Stimulated activated CD4-positive, alpha-beta T cell treated with anti-CD3 and anti-CD28 coated beads, Interleukin-1b, Interleukin-23, amount 100 ng/mL, for 24 hours (primary cell): ENCODE results near the gene HBA2.
"Not testable (repeated sequence)": the region's sequence is repeated elsewhere in the genome, so short reads cannot be mapped to it uniquely, and the experiment has no call there.

ENCODE experiments used
- DNase-seq, 4 experiments: peaks; one replicate each; pipeline ENCODE4 v3.0.0-alpha.2; 2020; ENCODE audit warnings: low read depth in 4 of 4, low spot score in 1 of 4

HBA2 gene

GRCh38 chr16:154217-155030 lies 18.3 kb upstream of the HBA2 start:
- no peak for DNase-seq

GRCh38 chr16:155031-155398 lies 17.7 kb upstream of the HBA2 start:
- DNase-seq = no peak

- DNase-seq = no peak
Observed at GRCh38 chr16:159136-159849, 13.4 kb upstream of the HBA2 start.

- DNase-seq = not testable (repeated sequence)
Observed at GRCh38 chr16:160242-160641, 12.4 kb upstream of the HBA2 start.

- DNase-seq = no peak
Observed at GRCh38 chr16:160691-161190, 11.9 kb upstream of the HBA2 start.

GRCh38 chr16:162271-162991 lies 10.2 kb upstream of the HBA2 start:
- no peak for DNase-seq

- not testable (repeated sequence) for DNase-seq
Observed at GRCh38 chr16:163139-163538, 9.5 kb upstream of the HBA2 start.

- DNase-seq = not testable (repeated sequence)
Observed at GRCh38 chr16:163696-164095, 9.0 kb upstream of the HBA2 start.

GRCh38 chr16:164134-164823 lies 8.4 kb upstream of the HBA2 start:
- not testable (repeated sequence) for DNase-seq

- no peak for DNase-seq
Observed at GRCh38 chr16:164827-165538, 7.7 kb upstream of the HBA2 start.

- no peak for DNase-seq
Observed at GRCh38 chr16:165539-166374, 6.9 kb upstream of the HBA2 start, which contains the start of gene HBM. HBM (plus strand) TSS chr16:165978; CDS start chr16:165998, 20 bp downstream.

- no peak for DNase-seq
Observed at GRCh38 chr16:166375-167121, 6.1 kb upstream of the HBA2 start.

GRCh38 chr16:167122-167690 lies 5.5 kb upstream of the HBA2 start:
- DNase-seq = no peak

- DNase-seq = no peak
Observed at GRCh38 chr16:168424-168823, 4.3 kb upstream of the HBA2 start.

GRCh38 chr16:169014-169413 lies 3.7 kb upstream of the HBA2 start:
- DNase-seq = no peak

GRCh38 chr16:170088-170507 lies 2.6 kb upstream of the HBA2 start:
- DNase-seq = not testable (repeated sequence)

GRCh38 chr16:170788-171187 lies 1.9 kb upstream of the HBA2 start:
- no peak for DNase-seq

GRCh38 chr16:173211-173854 lies 657 bp downstream of the HBA2 start:
- DNase-seq = not testable (repeated sequence)
